B cell (primary cell): ENCODE results near the gene SELENOI. TPM values are rescaled to one million over a fixed set of nuclear protein-coding genes. Genes with fewer than 3 reads are reported as not detected.

ENCODE experiments used
- ATAC-seq: fragments of 200-7000 bp; cut with Tn5 transposase; one replicate; pipeline ENCODE4 v1.10.0; 2021; ENCODE audit warnings: low read depth, mild to moderate bottlenecking, moderate number of reproducible peaks, moderate library complexity
- CTCF ChIA-PET: fragments of 350-600 bp; sonication (Branson Sonifier 250); formaldehyde crosslinking; loops from one replicate; lab custom pipeline; 2021; ENCODE audit warnings: antibody characterized with exemption, inconsistent platforms; lab: Charles Lee
- POLR2A ChIA-PET: fragments of 350-600 bp; sonication (Branson Sonifier 250); formaldehyde crosslinking; loops from one replicate; lab custom pipeline; 2021; ENCODE audit warnings: antibody characterized with exemption; lab: Charles Lee
- DNase-seq: peaks from one replicate; pipeline ENCODE4 v3.0.0; 2013
- H2AFZ ChIP-seq: 2 replicates; pipeline ENCODE4 v1.6.1; 2012; ENCODE audit warnings: mild to moderate bottlenecking, low read depth, low read length; ENCODE audit not compliant: insufficient read depth, poor library complexity, severe bottlenecking
- H3K27ac ChIP-seq, 2 donors: 1 replicate in 1 of 2; 2 replicates in 1 of 2; pipeline ENCODE4 v1.5.1; 2012 to 2013; ENCODE audit warnings: low read length in 2 of 2, mild to moderate bottlenecking in 2 of 2, moderate library complexity in 1 of 2
- H3K27me3 ChIP-seq, 4 experiments: fragments of 200-600 bp in 1 of 4; sonication (generic) in 1 of 4; replicated peaks in 1 of 4; 1 replicate in 2 of 4; 2 replicates in 2 of 4; pipeline versions ENCODE4 v1.6.1 to v1.7.0; 2013 to 2016; ENCODE audit warnings: low read length in 3 of 4, mild to moderate bottlenecking in 2 of 4, mixed read lengths in 1 of 4, moderate library complexity in 1 of 4; ENCODE audit not compliant: insufficient read depth in 4 of 4, control insufficient read depth in 3 of 4; ENCODE audit errors: control extremely low read depth in 1 of 4
- H3K36me3 ChIP-seq, 2 experiments: replicated peaks in 1 of 2; 1 replicate in 1 of 2; 2 replicates in 1 of 2; pipeline versions ENCODE4 v1.6.1 to v1.7.1; 2013; ENCODE audit warnings: low read length in 1 of 2; ENCODE audit not compliant: insufficient read depth in 2 of 2, control insufficient read depth in 1 of 2; ENCODE audit errors: control extremely low read depth in 1 of 2, extremely low read depth in 1 of 2
- H3K4me1 ChIP-seq, 2 donors: fragments of 200-600 bp in 1 of 2; sonication (generic) in 1 of 2; 1 replicate in 1 of 2; 2 replicates in 1 of 2; pipeline versions ENCODE4 v1.5.1 to v1.6.1; 2013 to 2017; ENCODE audit warnings: low read length in 2 of 2; ENCODE audit not compliant: control insufficient read depth in 2 of 2, insufficient read depth in 2 of 2
- H3K4me2 ChIP-seq: replicated peaks from 2 replicates; pipeline ENCODE3; 2012; ENCODE audit warnings: mild to moderate bottlenecking, low read depth, low read length; ENCODE audit not compliant: poor library complexity, severe bottlenecking
- H3K4me3 ChIP-seq, 5 experiments: fragments of 200-600 bp in 1 of 5; sonication (generic) in 1 of 5; 1 replicate in 3 of 5; 2 replicates in 2 of 5; pipeline versions ENCODE4 v1.5.1 to v1.7.0; 2011 to 2016; ENCODE audit warnings: low read length in 4 of 5, mild to moderate bottlenecking in 4 of 5, low read depth in 2 of 5, control low read depth in 1 of 5, moderate library complexity in 1 of 5; ENCODE audit not compliant: insufficient read depth in 1 of 5; ENCODE audit errors: control extremely low read depth in 1 of 5, extremely low read depth in 1 of 5
- H3K79me2 ChIP-seq: fragments of 200-600 bp; sonication (generic); one replicate; pipeline ENCODE4 v1.6.0; 2016; ENCODE audit warnings: low read length; ENCODE audit not compliant: control insufficient read depth, insufficient read depth
- H3K9ac ChIP-seq: fragments of 200-600 bp; sonication (generic); 2 replicates; pipeline ENCODE4 v1.6.1; 2017; ENCODE audit warnings: mild to moderate bottlenecking, low read length, moderate library complexity
- H3K9me3 ChIP-seq, 3 donors: one replicate each; pipeline versions ENCODE4 v1.6.1 to v1.7.1; 2013; ENCODE audit warnings: low read length in 2 of 3; ENCODE audit not compliant: control insufficient read depth in 2 of 3, insufficient read depth in 1 of 3; ENCODE audit errors: control extremely low read depth in 1 of 3
- H4K20me1 ChIP-seq: 2 replicates; pipeline ENCODE4 v1.6.0; 2012; ENCODE audit warnings: mild to moderate bottlenecking, low read length; ENCODE audit not compliant: insufficient read depth, control insufficient read depth, poor library complexity, severe bottlenecking
- H3K27ac Mint-ChIP-seq: one replicate; pipeline ENCODE4 v1.8.0; 2021; ENCODE audit warnings: mixed read lengths
- H3K27me3 Mint-ChIP-seq: one replicate; pipeline ENCODE4 v1.8.0; 2021; ENCODE audit warnings: mixed read lengths
- H3K4me1 Mint-ChIP-seq: one replicate; pipeline ENCODE4 v1.8.0; 2021; ENCODE audit warnings: mixed read lengths
- H3K4me3 Mint-ChIP-seq: one replicate; pipeline ENCODE4 v1.8.0; 2021; ENCODE audit warnings: mixed read lengths
- H3K9me3 Mint-ChIP-seq: one replicate; pipeline ENCODE4 v1.8.0; 2022; ENCODE audit warnings: mixed read lengths; ENCODE audit not compliant: insufficient read depth
- EZH2 ChIP-seq: IDR thresholded peaks from 2 replicates; pipeline ENCODE4 v1.6.1; 2012; ENCODE audit warnings: borderline replicate concordance, low read depth, mild to moderate bottlenecking, moderate library complexity, low read length; ENCODE audit not compliant: insufficient read depth, poor library complexity, severe bottlenecking
- WGBS: methylation state at CpG from one replicate; pipeline ENCODE4 v1.1.5; 2013; ENCODE audit warnings: missing lambda C conversion rate; ENCODE audit not compliant: insufficient coverage; 5-methylcytosine and 5-hydroxymethylcytosine counted together
- intact Hi-C: fragments of 100-400 bp; cut with micrococcal nuclease; formaldehyde crosslinking; loops from one replicate; pipeline ENCODE4 v1.10.0; 2022
- polyA plus RNA-seq: library from polyadenylated mRNA; depleted of rRNA; stranded (reverse); fragments of >200 nt; gene quantifications from 2 replicates; pipeline ENCODE4 v1.2.3, GENCODE V29; 2012
- total RNA-seq, 2 donors: library from RNA; stranded (reverse); fragments of 120-200 nt in 1 of 2; gene quantifications; 1 replicate in 1 of 2; 2 replicates in 1 of 2; pipeline versions ENCODE4 v1.2.3 to v1.2.4, GENCODE V29; 2013 to 2022
- TF ChIP-seq, protein P1 (sequence below): fragments of 200-600 bp; IDR thresholded peaks from one replicate; pipeline ENCODE4 v1.8.0; 2022; ENCODE audit warnings: antibody characterized with exemption, mild to moderate bottlenecking

SELENOI gene
- total and polyA plus RNA-seq, 2 donors (not counting 1 experiment from before 2014, with no cell fraction given): 3.4 to 20.1 TPM

DNA sequence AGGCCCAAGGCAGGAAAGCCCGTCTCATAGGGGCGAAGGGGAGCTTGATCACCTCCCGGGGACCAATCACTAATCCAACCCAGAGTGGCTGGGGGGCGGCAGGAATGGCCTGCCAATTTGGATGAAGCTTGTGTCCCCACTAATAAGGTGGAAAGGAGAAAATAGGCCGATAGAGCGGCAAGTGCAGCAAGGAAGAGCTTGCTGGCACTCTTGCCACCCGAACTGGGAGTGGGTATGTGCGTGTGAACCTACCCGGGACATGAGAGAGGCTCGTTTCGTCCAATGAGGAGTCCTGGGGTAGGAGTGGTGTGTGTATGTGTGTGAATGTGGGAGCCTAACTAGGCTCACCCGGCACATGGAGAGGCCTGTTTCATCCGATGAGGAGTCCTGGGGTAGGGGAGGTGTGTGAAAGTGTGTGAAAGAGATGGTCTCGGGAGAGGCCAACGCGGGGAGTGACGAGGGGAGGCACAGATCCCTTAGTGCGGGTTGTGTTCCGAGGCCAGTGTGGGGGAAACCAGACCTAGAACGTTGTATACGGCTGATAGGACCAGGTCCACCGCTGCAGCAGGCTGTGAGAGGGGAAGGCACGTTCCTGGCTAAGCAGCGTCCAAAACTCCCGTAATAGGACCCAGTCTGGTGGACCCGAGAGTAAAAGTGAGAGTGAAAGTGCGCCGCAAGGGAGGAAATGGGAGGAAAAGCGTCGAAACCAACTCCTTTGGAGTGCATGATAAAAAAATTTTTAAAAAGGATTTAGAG, 47.1 kb upstream of the SELENOI start:
- ChIA-PET CTCF (interaction anchor here (0.6 kb wide), 2 partner anchors 32 to 47 kb away, joined by 3 to 4 read pairs; partner anchors contain the start of gene SELENOI), POLR2A (interaction anchor here (1.3 kb wide), 1 partner anchor 54 kb away, joined by 7 read pairs; the partner anchor contains the start of genes HADHA and HADHB)
- H3K27ac ChIP-seq: peak overlapping the region; percentile 68 to 91
- peak overlapping the region; percentile 84 to 97 (median 92) for H3K4me3 ChIP-seq
- peak overlapping the region; percentile 87 for H3K4me2 ChIP-seq
- no peaks in the 10 kb centered on the region for H4K20me1 ChIP-seq
- 4% methylated on average over 29 of the region's 30 CpGs for WGBS
- Mint-ChIP-seq H3K4me3 (no peak overlapping the region), H3K4me1 (no peaks in the 10 kb centered on the region), H3K27me3 (no peaks in the 10 kb centered on the region), H3K27ac (no peak overlapping the region), H3K9me3 (no peaks in the 10 kb centered on the region)
- peak overlapping the region; percentile 100 for H2AFZ ChIP-seq
- H3K9ac ChIP-seq: peak overlapping the region; percentile 92
- H3K27me3 ChIP-seq: no peaks in the 10 kb centered on the region
- intact Hi-C loops: loop anchor here (1.0 to 2.0 kb wide), 2 partner anchors 48 to 55 kb away; partner anchors contain the start of genes ADGRF3, HADHA, HADHB and SELENOI
- no peaks in the 10 kb centered on the region for H3K9me3 ChIP-seq
- H3K79me2 ChIP-seq: peaks cover 7% of the 10 kb centered on the region
- H3K4me1 ChIP-seq: peaks cover 15 to 20% of the 10 kb centered on the region in 2 donors
- peak; percentile 66 for DNase-seq
- TF ChIP-seq, protein P1, sequence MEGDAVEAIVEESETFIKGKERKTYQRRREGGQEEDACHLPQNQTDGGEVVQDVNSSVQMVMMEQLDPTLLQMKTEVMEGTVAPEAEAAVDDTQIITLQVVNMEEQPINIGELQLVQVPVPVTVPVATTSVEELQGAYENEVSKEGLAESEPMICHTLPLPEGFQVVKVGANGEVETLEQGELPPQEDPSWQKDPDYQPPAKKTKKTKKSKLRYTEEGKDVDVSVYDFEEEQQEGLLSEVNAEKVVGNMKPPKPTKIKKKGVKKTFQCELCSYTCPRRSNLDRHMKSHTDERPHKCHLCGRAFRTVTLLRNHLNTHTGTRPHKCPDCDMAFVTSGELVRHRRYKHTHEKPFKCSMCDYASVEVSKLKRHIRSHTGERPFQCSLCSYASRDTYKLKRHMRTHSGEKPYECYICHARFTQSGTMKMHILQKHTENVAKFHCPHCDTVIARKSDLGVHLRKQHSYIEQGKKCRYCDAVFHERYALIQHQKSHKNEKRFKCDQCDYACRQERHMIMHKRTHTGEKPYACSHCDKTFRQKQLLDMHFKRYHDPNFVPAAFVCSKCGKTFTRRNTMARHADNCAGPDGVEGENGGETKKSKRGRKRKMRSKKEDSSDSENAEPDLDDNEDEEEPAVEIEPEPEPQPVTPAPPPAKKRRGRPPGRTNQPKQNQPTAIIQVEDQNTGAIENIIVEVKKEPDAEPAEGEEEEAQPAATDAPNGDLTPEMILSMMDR: no peak
- no peak for TF ChIP-seq EZH2
- no peaks in the 10 kb centered on the region for H3K36me3 ChIP-seq
- peak; percentile 57 for ATAC-seq
